Measurements from ENCODE around the gene MPND. TPM values are rescaled to one million over a fixed set of nuclear protein-coding genes. Genes with fewer than 3 reads are reported as not detected.

Gene MPND
- total and polyA plus RNA-seq, 2 of the 13 experiments (the other 11 are each of a cell fraction or from before 2014, with no cell fraction given): 10.8 to 15.8 TPM

DNA sequence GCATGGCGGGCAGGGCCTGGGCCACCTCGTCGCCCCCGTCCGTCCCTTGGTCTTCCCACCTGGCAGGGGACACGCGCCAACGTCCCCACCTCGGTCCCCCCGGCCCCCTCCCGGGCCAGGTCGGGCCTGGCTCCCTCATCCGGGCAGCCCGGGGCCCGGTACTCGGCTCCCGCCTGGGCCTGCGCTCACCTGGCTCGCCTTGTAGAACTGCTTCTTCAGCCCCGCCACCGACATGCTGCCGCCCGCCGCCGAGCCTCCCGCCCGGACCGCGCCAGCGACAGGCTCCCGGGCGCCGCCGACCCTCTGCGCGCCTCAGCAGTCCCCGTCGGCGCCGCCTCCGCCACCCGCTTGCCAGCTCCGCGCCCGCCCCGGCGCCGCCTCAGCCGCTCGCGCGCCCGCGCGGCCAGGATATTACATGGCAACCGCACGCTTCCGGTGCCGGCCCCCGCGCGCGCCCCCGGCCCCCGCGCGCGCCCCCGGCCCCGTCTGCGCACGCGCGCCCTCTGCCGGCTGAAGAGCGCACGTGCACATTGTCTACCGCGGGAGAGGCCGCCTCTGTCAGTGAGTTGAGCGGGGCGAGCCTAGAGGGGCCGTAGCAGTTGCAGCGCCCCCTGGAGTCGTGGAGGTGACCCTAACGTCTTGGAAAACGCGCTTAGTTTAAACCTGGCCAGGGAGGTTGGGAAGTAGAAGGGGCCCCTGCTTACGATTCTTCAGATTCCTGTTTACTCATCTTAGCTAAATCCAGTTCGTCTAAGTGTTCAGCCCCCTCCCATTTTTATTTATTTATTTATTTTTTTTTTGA, 57.0 kb downstream of the MPND start, which contains the start of gene SH3GL1 (continued):
- TF ChIP-seq FOXO1 (CRISPR knock-in tag; IDR thresholded peaks at IDR 0.05) (peak; percentile 53; the same call in 1 of the 2 replicates), KDM5A (IDR thresholded peaks at IDR 0.05; ENCODE audit: borderline replicate concordance, low read length) (0 out of 2 replicates have a peak, but pooled peaks have one; percentile 19), BHLHE40 (IDR thresholded peaks at IDR 0.05; ENCODE audit: low read length) (peak; percentile 66), IKZF1 (IDR thresholded peaks at IDR 0.05) (no peak), ZNF567 (CRISPR knock-in tag; IDR thresholded peaks at IDR 0.05; ENCODE audit: borderline replicate concordance) (0 out of 2 replicates have a peak, but pooled peaks have one; percentile 37), POGZ (CRISPR knock-in tag; IDR thresholded peaks at IDR 0.05) (peak; percentile 89), ARHGAP35 (CRISPR knock-in tag; IDR thresholded peaks at IDR 0.05; ENCODE audit: borderline replicate concordance) (no peak), IRX3 (CRISPR knock-in tag; IDR thresholded peaks at IDR 0.05; ENCODE audit: borderline replicate concordance, low read depth) (no peak), NONO (IDR thresholded peaks at IDR 0.05) (no peak), NONO (CRISPR knock-in tag; conservative IDR thresholded peaks at IDR 0.05) (peak; percentile 93), PHF20 (CRISPR knock-in tag; IDR thresholded peaks at IDR 0.05) (peak; percentile 73), PHF21A (CRISPR knock-in tag; IDR thresholded peaks at IDR 0.05) (peak; percentile 59; the same call in 1 of the 2 replicates), REPIN1 (CRISPR knock-in tag; IDR thresholded peaks at IDR 0.05; ENCODE audit: borderline replicate concordance, low read depth) (peak; percentile 83; the same call in 1 of the 2 replicates), KAT8 (CRISPR knock-in tag; IDR thresholded peaks at IDR 0.05) (peak; percentile 87), TBL1XR1 (IDR thresholded peaks at IDR 0.05; ENCODE audit: borderline replicate concordance, low read length, partially characterized antibody) (peak; percentile 53), NFKB2 (CRISPR knock-in tag; IDR thresholded peaks at IDR 0.05; ENCODE audit: borderline replicate concordance) (peak; percentile 51; the same call in 1 of the 2 replicates), CREM (IDR thresholded peaks at IDR 0.05) (peak; percentile 34; the same call in 1 of the 2 replicates), CREM (CRISPR knock-in tag; IDR thresholded peaks at IDR 0.05) (no peak), EP300 (IDR thresholded peaks at IDR 0.05; ENCODE audit: low read depth in 2 of 2, low read length in 2 of 2) (peak in 1 of 2 experiments; percentile 52; a peak in 1 of 4 replicates), EP300 (CRISPR knock-in tag; IDR thresholded peaks at IDR 0.05; ENCODE audit: borderline replicate concordance) (no peak; the same call in 1 of the 2 replicates), JUN (CRISPR knock-in tag; IDR thresholded peaks at IDR 0.05) (no peak)
- TF ChIP-seq, protein P1, sequence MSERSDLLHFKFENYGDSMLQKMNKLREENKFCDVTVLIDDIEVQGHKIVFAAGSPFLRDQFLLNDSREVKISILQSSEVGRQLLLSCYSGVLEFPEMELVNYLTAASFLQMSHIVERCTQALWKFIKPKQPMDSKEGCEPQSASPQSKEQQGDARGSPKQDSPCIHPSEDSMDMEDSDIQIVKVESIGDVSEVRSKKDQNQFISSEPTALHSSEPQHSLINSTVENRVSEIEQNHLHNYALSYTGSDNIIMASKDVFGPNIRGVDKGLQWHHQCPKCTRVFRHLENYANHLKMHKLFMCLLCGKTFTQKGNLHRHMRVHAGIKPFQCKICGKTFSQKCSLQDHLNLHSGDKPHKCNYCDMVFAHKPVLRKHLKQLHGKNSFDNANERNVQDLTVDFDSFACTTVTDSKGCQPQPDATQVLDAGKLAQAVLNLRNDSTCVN (CRISPR knock-in tag; IDR thresholded peaks at IDR 0.05; ENCODE audit: borderline replicate concordance): 0 out of 2 replicates have a peak, but pooled peaks have one; percentile 46
- TF ChIP-seq, protein P2, sequence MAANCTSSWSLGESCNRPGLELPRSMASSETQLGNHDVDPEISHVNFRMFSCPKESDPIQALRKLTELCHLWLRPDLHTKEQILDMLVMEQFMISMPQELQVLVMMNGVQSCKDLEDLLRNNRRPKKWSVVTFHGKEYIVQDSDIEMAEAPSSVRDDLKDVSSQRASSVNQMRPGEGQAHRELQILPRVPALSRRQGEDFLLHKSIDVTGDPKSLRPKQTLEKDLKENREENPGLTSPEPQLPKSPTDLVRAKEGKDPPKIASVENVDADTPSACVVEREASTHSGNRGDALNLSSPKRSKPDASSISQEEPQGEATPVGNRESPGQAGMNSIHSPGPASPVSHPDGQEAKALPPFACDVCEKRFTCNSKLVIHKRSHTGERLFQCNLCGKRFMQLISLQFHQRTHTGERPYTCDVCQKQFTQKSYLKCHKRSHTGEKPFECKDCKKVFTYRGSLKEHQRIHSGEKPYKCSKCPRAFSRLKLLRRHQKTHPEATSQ (CRISPR knock-in tag; IDR thresholded peaks at IDR 0.05; ENCODE audit: borderline replicate concordance): 0 out of 2 replicates have a peak, but pooled peaks have one; percentile 49
- TF ChIP-seq, protein P3, sequence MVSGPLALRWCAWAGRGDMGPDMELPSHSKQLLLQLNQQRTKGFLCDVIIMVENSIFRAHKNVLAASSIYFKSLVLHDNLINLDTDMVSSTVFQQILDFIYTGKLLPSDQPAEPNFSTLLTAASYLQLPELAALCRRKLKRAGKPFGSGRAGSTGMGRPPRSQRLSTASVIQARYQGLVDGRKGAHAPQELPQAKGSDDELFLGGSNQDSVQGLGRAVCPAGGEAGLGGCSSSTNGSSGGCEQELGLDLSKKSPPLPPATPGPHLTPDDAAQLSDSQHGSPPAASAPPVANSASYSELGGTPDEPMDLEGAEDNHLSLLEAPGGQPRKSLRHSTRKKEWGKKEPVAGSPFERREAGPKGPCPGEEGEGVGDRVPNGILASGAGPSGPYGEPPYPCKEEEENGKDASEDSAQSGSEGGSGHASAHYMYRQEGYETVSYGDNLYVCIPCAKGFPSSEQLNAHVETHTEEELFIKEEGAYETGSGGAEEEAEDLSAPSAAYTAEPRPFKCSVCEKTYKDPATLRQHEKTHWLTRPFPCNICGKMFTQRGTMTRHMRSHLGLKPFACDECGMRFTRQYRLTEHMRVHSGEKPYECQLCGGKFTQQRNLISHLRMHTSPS (CRISPR knock-in tag; IDR thresholded peaks at IDR 0.05; ENCODE audit: low read depth): no peak
- TF ChIP-seq, protein P4, sequence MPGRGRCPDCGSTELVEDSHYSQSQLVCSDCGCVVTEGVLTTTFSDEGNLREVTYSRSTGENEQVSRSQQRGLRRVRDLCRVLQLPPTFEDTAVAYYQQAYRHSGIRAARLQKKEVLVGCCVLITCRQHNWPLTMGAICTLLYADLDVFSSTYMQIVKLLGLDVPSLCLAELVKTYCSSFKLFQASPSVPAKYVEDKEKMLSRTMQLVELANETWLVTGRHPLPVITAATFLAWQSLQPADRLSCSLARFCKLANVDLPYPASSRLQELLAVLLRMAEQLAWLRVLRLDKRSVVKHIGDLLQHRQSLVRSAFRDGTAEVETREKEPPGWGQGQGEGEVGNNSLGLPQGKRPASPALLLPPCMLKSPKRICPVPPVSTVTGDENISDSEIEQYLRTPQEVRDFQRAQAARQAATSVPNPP (CRISPR knock-in tag; IDR thresholded peaks at IDR 0.05): no peak

Measured in HepG2 (cell line).